ENCODE measurements around the gene RNU2-63P. TPM values are rescaled to one million over a fixed set of nuclear protein-coding genes. Genes with fewer than 3 reads are reported as not detected.
"Not testable (repeated sequence)": the region's sequence is repeated elsewhere in the genome, so short reads cannot be mapped to it uniquely, and the experiment has no call there.

The RNU2-63P gene
- polyA plus RNA-seq, 4 donors, result not detected

GRCh38 chr2:88054782-88055370, 38.5 kb upstream of the RNU2-63P start:
- H3K9me3 ChIP-seq (ENCODE audit: control insufficient read depth in 2 of 2, insufficient read depth in 1 of 2, low read depth in 1 of 2, low read length in 1 of 2), result no peaks in the 10 kb centered on the region
- 6 to 20% (median 15%) methylated on average over 25 of the region's 25 CpGs for WGBS, 3 donors
- H3K4me3 ChIP-seq (ENCODE audit: low read depth in 1 of 3, low read length in 3 of 3), result peak overlapping the region; percentile 91 to 95 (median 93)
- FAIRE-seq (no peak), DNase-seq (peak in 1 of 2 donors; percentile 31)
- peak overlapping the region; percentile 96 to 99 (median 98) for H3K27ac ChIP-seq (ENCODE audit: low read depth in 1 of 3, low read length in 2 of 3)
- peaks cover 10 to 22% (median 19%) of the 10 kb centered on the region in 3 donors for H3K4me1 ChIP-seq (ENCODE audit: control insufficient read depth in 3 of 3, insufficient read depth in 2 of 3, low read depth in 1 of 3, low read length in 2 of 3)
- H3K36me3 ChIP-seq (ENCODE audit: control insufficient read depth in 3 of 3, insufficient read depth in 2 of 3, low read depth in 1 of 3, low read length in 3 of 3), result no peaks in the 10 kb centered on the region
- no peaks in the 10 kb centered on the region for H3K27me3 ChIP-seq (ENCODE audit: control insufficient read depth in 3 of 3, insufficient read depth in 3 of 3, low read length in 3 of 3)

- Histone ChIP-seq H3K27me3 (ENCODE audit: control insufficient read depth in 3 of 3, insufficient read depth in 3 of 3, low read length in 3 of 3) (no peaks in the 10 kb centered on the region), H3K4me3 (ENCODE audit: low read depth in 1 of 3, low read length in 3 of 3) (peak overlapping the region; percentile 91 to 95 (median 93)), H3K4me1 (ENCODE audit: control insufficient read depth in 3 of 3, insufficient read depth in 2 of 3, low read depth in 1 of 3, low read length in 2 of 3) (peaks cover 10 to 22% (median 19%) of the 10 kb centered on the region in 3 donors), H3K9me3 (ENCODE audit: control insufficient read depth in 2 of 2, insufficient read depth in 1 of 2, low read depth in 1 of 2, low read length in 1 of 2) (no peaks in the 10 kb centered on the region), H3K27ac (ENCODE audit: low read depth in 1 of 3, low read length in 2 of 3) (peak overlapping the region; percentile 96 to 99 (median 98)), H3K36me3 (ENCODE audit: control insufficient read depth in 3 of 3, insufficient read depth in 2 of 3, low read depth in 1 of 3, low read length in 3 of 3) (no peaks in the 10 kb centered on the region)
- FAIRE-seq (no peak), DNase-seq (peak; percentile 52 to 54)
- 21 to 46% (median 34%) methylated on average over 10 of the region's 10 CpGs for WGBS, 3 donors
Observed at GRCh38 chr2:88053934-88054781, 37.8 kb upstream of the RNU2-63P start.

GRCh38 chr2:88053296-88053695, 36.9 kb upstream of the RNU2-63P start:
- Histone ChIP-seq H3K27me3 (ENCODE audit: control insufficient read depth in 3 of 3, insufficient read depth in 3 of 3, low read length in 3 of 3) (no peaks in the 10 kb centered on the region), H3K4me3 (ENCODE audit: low read depth in 1 of 3, low read length in 3 of 3) (no peak overlapping the region), H3K27ac (ENCODE audit: low read depth in 1 of 3, low read length in 2 of 3) (no peak overlapping the region), H3K36me3 (ENCODE audit: control insufficient read depth in 3 of 3, insufficient read depth in 2 of 3, low read depth in 1 of 3, low read length in 3 of 3) (no peaks in the 10 kb centered on the region), H3K9me3 (ENCODE audit: control insufficient read depth in 2 of 2, insufficient read depth in 1 of 2, low read depth in 1 of 2, low read length in 1 of 2) (no peaks in the 10 kb centered on the region), H3K4me1 (ENCODE audit: control insufficient read depth in 3 of 3, insufficient read depth in 2 of 3, low read depth in 1 of 3, low read length in 2 of 3) (peaks cover 10 to 22% (median 19%) of the 10 kb centered on the region in 3 donors)
- no peak for DNase-seq
- FAIRE-seq, result no peak
- WGBS, 3 donors, result 15 to 51% (median 34%) methylated on average over 1 of the region's 1 CpG

- peaks cover 0 to 2% (median 0%) of the 10 kb centered on the region in 3 donors for H3K36me3 ChIP-seq (ENCODE audit: control insufficient read depth in 3 of 3, insufficient read depth in 2 of 3, low read depth in 1 of 3, low read length in 3 of 3)
- DNase-seq (no peak), FAIRE-seq (no peak)
- no peak overlapping the region for H3K27ac ChIP-seq (ENCODE audit: low read depth in 1 of 3, low read length in 2 of 3)
- H3K4me3 ChIP-seq (ENCODE audit: low read depth in 1 of 3, low read length in 3 of 3), result no peak overlapping the region
- no peaks in the 10 kb centered on the region for H3K9me3 ChIP-seq (ENCODE audit: control insufficient read depth in 2 of 2, insufficient read depth in 1 of 2, low read depth in 1 of 2, low read length in 1 of 2)
- WGBS, 3 donors, result 72 to 88% (median 85%) methylated on average over 2 of the region's 2 CpGs
- H3K27me3 ChIP-seq (ENCODE audit: control insufficient read depth in 3 of 3, insufficient read depth in 3 of 3, low read length in 3 of 3), result no peaks in the 10 kb centered on the region
- H3K4me1 ChIP-seq (ENCODE audit: control insufficient read depth in 3 of 3, insufficient read depth in 2 of 3, low read depth in 1 of 3, low read length in 2 of 3), result peaks cover 7 to 19% (median 19%) of the 10 kb centered on the region in 3 donors
Observed at GRCh38 chr2:88051792-88052191, 35.4 kb upstream of the RNU2-63P start.

GRCh38 chr2:88049622-88050021, 33.3 kb upstream of the RNU2-63P start:
- Histone ChIP-seq H3K4me1 (ENCODE audit: control insufficient read depth in 3 of 3, insufficient read depth in 2 of 3, low read depth in 1 of 3, low read length in 2 of 3) (peaks cover 7 to 15% (median 10%) of the 10 kb centered on the region in 3 donors), H3K9me3 (ENCODE audit: control insufficient read depth in 2 of 2, insufficient read depth in 1 of 2, low read depth in 1 of 2, low read length in 1 of 2) (no peaks in the 10 kb centered on the region), H3K4me3 (ENCODE audit: low read depth in 1 of 3, low read length in 3 of 3) (no peak overlapping the region), H3K27ac (ENCODE audit: low read depth in 1 of 3, low read length in 2 of 3) (no peak overlapping the region), H3K27me3 (ENCODE audit: control insufficient read depth in 3 of 3, insufficient read depth in 3 of 3, low read length in 3 of 3) (no peaks in the 10 kb centered on the region), H3K36me3 (ENCODE audit: control insufficient read depth in 3 of 3, insufficient read depth in 2 of 3, low read depth in 1 of 3, low read length in 3 of 3) (peaks cover 0 to 2% (median 0%) of the 10 kb centered on the region in 3 donors)
- DNase-seq (no peak), FAIRE-seq (no peak)
- WGBS, 3 donors, result 83 to 90% (median 84%) methylated on average over 1 of the region's 1 CpG

GRCh38 chr2:88048541-88048940, 32.2 kb upstream of the RNU2-63P start:
- Histone ChIP-seq H3K36me3 (ENCODE audit: control insufficient read depth in 3 of 3, insufficient read depth in 2 of 3, low read depth in 1 of 3, low read length in 3 of 3) (peaks cover 0 to 5% (median 0%) of the 10 kb centered on the region in 3 donors), H3K4me3 (ENCODE audit: low read depth in 1 of 3, low read length in 3 of 3) (no peak overlapping the region), H3K27me3 (ENCODE audit: control insufficient read depth in 3 of 3, insufficient read depth in 3 of 3, low read length in 3 of 3) (no peaks in the 10 kb centered on the region), H3K4me1 (ENCODE audit: control insufficient read depth in 3 of 3, insufficient read depth in 2 of 3, low read depth in 1 of 3, low read length in 2 of 3) (peaks cover 2 to 11% (median 3%) of the 10 kb centered on the region in 3 donors), H3K9me3 (ENCODE audit: control insufficient read depth in 2 of 2, insufficient read depth in 1 of 2, low read depth in 1 of 2, low read length in 1 of 2) (no peaks in the 10 kb centered on the region), H3K27ac (ENCODE audit: low read depth in 1 of 3, low read length in 2 of 3) (no peak overlapping the region)
- FAIRE-seq, result no peak
- WGBS, 3 donors, result 93 to 98% (median 98%) methylated on average over 3 of the region's 3 CpGs
- DNase-seq, result no peak

- H3K9me3 ChIP-seq (ENCODE audit: control insufficient read depth in 2 of 2, insufficient read depth in 1 of 2, low read depth in 1 of 2, low read length in 1 of 2); FAIRE-seq; H3K4me3 ChIP-seq (ENCODE audit: low read depth in 1 of 3, low read length in 3 of 3); H3K27me3 ChIP-seq (ENCODE audit: control insufficient read depth in 3 of 3, insufficient read depth in 3 of 3, low read length in 3 of 3); H3K36me3 ChIP-seq (ENCODE audit: control insufficient read depth in 3 of 3, insufficient read depth in 2 of 3, low read depth in 1 of 3, low read length in 3 of 3); H3K27ac ChIP-seq (ENCODE audit: low read depth in 1 of 3, low read length in 2 of 3); H3K4me1 ChIP-seq (ENCODE audit: control insufficient read depth in 3 of 3, insufficient read depth in 2 of 3, low read depth in 1 of 3, low read length in 2 of 3); DNase-seq: not testable (repeated sequence)
- WGBS, 3 donors, result 94 to 96% (median 95%) methylated on average over 6 of the region's 6 CpGs
Observed at GRCh38 chr2:88045561-88045960, 29.2 kb upstream of the RNU2-63P start.

GRCh38 chr2:88042476-88042875, 26.1 kb upstream of the RNU2-63P start:
- Histone ChIP-seq H3K27me3 (ENCODE audit: control insufficient read depth in 3 of 3, insufficient read depth in 3 of 3, low read length in 3 of 3) (no peaks in the 10 kb centered on the region), H3K36me3 (ENCODE audit: control insufficient read depth in 3 of 3, insufficient read depth in 2 of 3, low read depth in 1 of 3, low read length in 3 of 3) (peaks cover 0 to 6% (median 0%) of the 10 kb centered on the region in 3 donors), H3K27ac (ENCODE audit: low read depth in 1 of 3, low read length in 2 of 3) (no peak overlapping the region), H3K9me3 (ENCODE audit: control insufficient read depth in 2 of 2, insufficient read depth in 1 of 2, low read depth in 1 of 2, low read length in 1 of 2) (no peaks in the 10 kb centered on the region), H3K4me1 (ENCODE audit: control insufficient read depth in 3 of 3, insufficient read depth in 2 of 3, low read depth in 1 of 3, low read length in 2 of 3) (no peaks in the 10 kb centered on the region), H3K4me3 (ENCODE audit: low read depth in 1 of 3, low read length in 3 of 3) (no peak overlapping the region)
- WGBS, 3 donors, result 97 to 100% (median 98%) methylated on average over 5 of the region's 5 CpGs
- FAIRE-seq (no peak), DNase-seq (no peak)

Data from small intestine (tissue), 7 donors.